GM18520 (cell line): ENCODE results near the gene RAB18.
"Not testable (repeated sequence)": the region's sequence is repeated elsewhere in the genome, so short reads cannot be mapped to it uniquely, and the experiment has no call there.

Source experiments
- ATAC-seq: cut with Tn5 transposase; IDR thresholded peaks from one replicate; pipeline ENCODE4 v1.9.1; 2021; ENCODE audit not compliant: unreplicated experiment

The RAB18 gene

GRCh38 chr10:27504808-27505460 is 830 bp downstream of the RAB18 start:
- ATAC-seq: no peak

GRCh38 chr10:27505537-27505936 is 1.4 kb downstream of the RAB18 start:
- not testable (repeated sequence) for ATAC-seq

GRCh38 chr10:27506280-27506679 is 2.2 kb downstream of the RAB18 start:
- no peak for ATAC-seq

GRCh38 chr10:27512548-27512947 is 8.4 kb downstream of the RAB18 start:
- ATAC-seq: no peak

- ATAC-seq: no peak
Measured at GRCh38 chr10:27513451-27514191, 9.5 kb downstream of the RAB18 start.

GRCh38 chr10:27514243-27514642 is 10.1 kb downstream of the RAB18 start:
- no peak for ATAC-seq

GRCh38 chr10:27518261-27518660 is 14.2 kb downstream of the RAB18 start:
- no peak for ATAC-seq

- no peak for ATAC-seq
Measured at GRCh38 chr10:27525819-27526218, 21.7 kb downstream of the RAB18 start.

GRCh38 chr10:27526242-27526641 is 22.1 kb downstream of the RAB18 start:
- no peak for ATAC-seq

GRCh38 chr10:27527666-27528295 is 23.7 kb downstream of the RAB18 start:
- ATAC-seq: no peak

- no peak for ATAC-seq
Measured at GRCh38 chr10:27529010-27529783, 25.1 kb downstream of the RAB18 start.

- ATAC-seq: no peak
Measured at GRCh38 chr10:27530477-27530876, 26.4 kb downstream of the RAB18 start.

- no peak for ATAC-seq
Measured at GRCh38 chr10:27531336-27531847, 27.3 kb downstream of the RAB18 start.

GRCh38 chr10:27534161-27534700 is 30.1 kb downstream of the RAB18 start:
- no peak for ATAC-seq

- ATAC-seq: no peak
Measured at GRCh38 chr10:27535317-27535716, 31.2 kb downstream of the RAB18 start.

- ATAC-seq: no peak
Measured at GRCh38 chr10:27536437-27536836, 32.3 kb downstream of the RAB18 start.

GRCh38 chr10:27537166-27537565 is 33.1 kb downstream of the RAB18 start:
- no peak for ATAC-seq

- ATAC-seq: no peak
Measured at GRCh38 chr10:27537787-27538186, 33.7 kb downstream of the RAB18 start.

GRCh38 chr10:27540672-27541071 is 36.6 kb downstream of the RAB18 start:
- ATAC-seq: no peak

GRCh38 chr10:27541796-27542729 is 38.0 kb downstream of the RAB18 start:
- ATAC-seq: no peak
